ENCODE data around the gene CALML3.
"Not testable (repeated sequence)": the region's sequence is repeated elsewhere in the genome, so short reads cannot be mapped to it uniquely, and the experiment has no call there.

The CALML3 gene

DNA sequence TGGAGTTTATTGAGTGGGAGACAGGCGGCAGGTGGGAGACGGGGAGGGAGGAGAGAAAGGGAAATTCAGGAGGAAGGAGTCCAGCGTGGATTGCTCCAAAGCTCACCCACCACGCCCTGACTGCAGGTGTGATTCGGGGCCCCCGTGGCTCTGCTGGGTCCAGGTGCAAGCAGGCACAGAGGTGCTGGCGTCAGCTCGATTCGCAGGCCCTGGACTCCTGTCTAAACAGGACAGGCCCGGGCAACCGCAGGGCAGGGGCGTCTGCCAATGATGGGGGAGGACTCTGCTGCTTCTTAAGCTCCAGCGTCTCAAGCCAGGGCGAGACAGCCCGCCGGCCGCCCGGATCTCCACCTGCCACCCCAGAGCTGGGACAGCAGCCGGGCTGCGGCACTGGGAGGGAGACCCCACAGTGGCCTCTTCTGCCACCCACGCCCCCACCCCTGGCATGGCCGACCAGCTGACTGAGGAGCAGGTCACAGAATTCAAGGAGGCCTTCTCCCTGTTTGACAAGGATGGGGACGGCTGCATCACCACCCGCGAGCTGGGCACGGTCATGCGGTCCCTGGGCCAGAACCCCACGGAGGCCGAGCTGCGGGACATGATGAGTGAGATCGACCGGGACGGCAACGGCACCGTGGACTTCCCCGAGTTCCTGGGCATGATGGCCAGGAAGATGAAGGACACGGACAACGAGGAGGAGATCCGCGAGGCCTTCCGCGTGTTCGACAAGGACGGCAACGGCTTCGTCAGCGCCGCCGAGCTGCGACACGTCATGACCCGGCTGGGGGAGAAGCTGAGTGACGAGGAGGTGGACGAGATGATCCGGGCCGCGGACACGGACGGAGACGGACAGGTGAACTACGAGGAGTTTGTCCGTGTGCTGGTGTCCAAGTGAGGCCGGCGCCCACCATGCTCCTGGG is at the start of gene CALML3:
TSS of gene CALML3 (plus strand) at position 321 of the 920 bp plus-strand sequence. CDS start at position 446, 125 bp downstream.
- DNase-seq, result no peak

DNA sequence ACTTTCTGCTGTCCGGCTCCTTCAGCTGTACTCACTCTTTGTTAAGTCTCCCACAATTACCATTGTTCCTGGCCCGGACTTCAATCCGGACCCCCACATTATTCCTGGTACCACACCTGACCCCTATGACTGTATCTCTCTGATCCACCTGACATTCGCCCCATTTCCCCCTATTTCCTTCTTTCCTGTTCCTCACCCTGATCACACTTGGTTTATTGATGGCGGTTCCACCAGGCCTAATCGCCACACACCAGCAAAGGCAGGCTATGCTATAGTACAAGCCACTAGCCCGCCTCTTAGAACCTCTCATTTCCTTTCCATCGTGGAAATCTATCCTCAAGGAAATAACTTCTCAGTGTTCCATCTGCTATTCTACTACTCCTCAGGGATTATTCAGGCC is 49.7 kb upstream of the CALML3 start:
- not testable (repeated sequence) for DNase-seq

DNA sequence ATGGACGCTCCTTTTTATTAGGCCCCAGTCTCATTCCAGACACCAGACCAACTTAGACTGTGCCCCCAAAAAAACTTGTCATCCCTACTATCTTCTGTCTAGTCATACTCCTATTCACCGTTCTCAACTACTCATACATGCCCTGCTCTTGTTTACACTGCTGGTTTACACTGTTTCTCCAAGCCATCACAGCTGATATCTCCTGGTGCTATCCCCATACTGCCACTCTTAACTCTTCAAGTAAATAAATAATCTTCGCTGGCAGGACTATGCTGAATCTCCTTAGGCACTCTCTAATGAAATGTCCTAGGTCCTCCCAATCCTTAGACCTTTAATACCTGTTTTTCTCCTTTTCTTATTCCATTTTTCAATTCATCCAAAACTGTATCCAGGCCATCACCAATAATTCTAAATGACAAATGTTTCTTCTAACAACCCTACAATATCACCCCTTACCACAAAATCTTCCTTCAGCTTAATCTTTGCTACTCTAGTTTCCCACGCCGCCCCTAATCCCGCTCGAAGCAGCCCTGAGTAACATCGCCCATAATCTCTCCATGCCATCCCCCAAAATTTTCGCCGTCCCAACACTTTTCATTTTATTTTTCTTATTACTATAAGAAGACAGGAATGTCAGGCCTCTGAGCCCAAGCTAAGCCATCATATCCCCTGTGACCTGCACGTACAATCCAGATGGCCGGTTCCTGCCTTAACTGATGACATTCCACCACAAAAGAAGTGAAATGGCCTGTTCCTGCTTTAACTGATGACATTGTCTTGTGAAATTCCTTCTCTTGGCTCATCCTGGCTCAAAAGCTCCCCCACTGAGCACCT is 48.6 kb upstream of the CALML3 start:
- DNase-seq, result not testable (repeated sequence)

DNA sequence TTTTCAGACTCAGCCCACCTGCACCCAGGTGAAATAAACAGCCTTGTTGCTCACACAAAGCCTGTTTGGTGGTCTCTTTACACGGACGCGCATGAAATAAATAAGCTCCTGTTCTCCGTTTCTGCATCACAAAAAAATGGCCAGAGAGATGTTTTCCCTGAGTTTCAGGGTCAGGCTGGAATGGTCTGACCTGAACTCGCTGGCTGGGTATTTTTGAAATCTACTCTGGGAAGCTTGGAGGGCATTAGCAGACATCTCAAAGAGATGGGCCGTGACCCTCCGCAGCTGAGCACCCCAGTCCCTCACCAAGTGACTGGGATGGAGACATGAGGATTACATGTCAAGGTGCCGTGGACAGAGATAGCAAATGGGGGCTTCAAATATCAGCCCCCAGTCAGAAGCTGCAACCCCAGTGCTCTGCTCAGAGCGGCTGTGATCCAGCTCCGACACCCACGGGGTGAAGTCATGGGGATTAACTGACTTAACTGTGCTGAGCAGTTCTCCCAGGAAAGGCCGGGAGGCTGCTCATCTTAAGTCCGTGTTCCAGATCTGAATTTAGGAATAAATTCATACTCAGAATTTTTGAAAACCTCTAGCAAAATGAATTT is 47.7 kb upstream of the CALML3 start:
- no peak for DNase-seq

DNA sequence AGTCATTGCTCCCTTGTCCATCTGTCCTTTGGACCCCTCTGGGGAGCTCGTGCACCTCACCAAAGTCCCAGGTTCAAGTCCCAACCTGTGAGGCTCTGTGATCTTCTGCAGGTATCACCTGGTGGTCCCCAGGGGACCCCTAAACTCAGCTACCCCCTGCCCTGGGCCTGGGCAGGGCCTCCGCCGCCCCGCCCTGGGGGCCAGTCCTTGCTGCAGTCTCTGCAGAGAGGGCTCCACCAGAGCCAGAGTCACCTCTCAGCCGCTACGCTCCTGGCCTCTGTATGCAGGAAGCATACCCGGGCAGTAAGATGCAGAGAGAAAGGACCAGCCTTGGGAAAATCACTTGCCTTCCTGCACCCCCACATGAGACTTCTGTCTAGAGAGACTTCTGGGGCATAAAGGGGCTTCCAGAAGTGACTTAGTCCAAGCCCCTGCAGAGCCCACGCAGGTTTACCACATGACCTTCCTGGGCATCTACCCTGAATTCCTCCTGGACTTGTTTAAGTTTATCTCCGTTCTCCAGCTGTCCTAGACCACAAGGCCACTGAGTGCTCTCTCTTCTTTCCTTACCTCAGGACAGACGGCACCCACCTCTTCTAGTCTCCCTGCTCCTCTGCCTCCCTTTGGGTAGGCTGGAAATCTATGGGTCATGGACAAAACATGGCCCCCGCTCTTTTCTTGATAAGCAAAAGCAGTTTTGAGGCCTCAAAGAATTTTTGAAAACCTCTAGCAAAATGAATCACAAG is 46.6 kb upstream of the CALML3 start:
- DNase-seq, result no peak

DNA sequence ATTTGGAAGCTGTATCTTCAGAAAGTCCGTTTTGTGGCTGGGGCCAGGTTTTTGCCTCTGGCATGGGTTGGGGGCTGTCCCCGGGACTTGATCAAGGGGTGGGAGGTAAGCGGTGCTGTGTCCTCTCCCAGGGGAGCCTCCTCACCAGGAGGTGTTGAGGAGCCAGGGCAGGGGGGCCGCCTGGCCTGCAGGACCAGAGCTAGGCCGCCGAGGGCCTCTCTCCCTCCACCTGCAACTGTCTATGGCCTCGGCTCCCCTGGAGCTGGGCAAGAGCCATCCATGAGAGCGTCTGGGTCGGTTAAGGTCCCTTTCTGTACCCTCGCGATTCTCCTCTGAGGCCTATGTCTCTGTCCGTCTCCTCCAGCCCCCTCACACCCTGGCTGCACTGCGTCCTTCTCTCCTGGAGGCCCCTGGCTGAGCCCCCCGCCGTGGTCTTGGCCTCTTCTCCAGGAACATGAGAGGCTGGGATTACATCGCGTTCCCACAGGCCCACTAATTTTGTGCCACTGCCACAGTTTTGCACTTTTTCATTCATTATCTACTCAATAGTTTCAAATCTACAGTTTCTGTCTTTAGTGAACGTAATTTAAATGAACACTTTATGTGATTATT is 46.0 kb upstream of the CALML3 start:
- no peak for DNase-seq

DNA sequence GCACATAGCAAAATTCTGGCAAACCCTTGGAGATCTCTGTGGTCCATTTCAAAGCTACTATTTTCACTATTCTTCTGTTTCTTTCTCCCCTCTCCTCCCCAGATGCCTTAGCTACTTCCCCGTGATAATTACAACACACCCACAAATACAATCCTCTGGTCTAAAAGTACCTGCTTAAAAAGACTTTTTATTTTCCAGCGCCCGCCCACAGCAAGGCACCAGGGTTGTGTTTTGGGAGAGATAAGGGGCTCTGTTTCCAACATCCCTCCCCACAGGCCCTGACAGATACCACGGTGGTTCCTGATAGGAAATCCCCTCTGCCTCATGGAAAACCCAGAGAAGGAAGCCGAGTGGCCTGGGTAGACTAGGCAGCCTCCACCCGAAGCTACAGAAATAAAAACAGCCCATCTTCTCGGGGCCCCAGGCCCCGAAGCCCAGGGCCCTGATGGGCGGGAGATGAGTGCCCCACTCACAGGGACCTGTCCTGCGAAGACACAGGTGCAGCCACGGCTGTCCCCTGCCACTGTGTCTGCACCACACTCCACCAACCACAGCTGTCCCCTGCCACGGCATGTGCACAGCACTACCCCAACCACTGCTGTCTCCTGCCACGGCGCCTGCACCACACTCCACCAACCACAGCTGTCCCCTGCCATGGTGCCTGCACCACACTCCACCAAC is 45.1 kb upstream of the CALML3 start:
- no peak for DNase-seq

DNA sequence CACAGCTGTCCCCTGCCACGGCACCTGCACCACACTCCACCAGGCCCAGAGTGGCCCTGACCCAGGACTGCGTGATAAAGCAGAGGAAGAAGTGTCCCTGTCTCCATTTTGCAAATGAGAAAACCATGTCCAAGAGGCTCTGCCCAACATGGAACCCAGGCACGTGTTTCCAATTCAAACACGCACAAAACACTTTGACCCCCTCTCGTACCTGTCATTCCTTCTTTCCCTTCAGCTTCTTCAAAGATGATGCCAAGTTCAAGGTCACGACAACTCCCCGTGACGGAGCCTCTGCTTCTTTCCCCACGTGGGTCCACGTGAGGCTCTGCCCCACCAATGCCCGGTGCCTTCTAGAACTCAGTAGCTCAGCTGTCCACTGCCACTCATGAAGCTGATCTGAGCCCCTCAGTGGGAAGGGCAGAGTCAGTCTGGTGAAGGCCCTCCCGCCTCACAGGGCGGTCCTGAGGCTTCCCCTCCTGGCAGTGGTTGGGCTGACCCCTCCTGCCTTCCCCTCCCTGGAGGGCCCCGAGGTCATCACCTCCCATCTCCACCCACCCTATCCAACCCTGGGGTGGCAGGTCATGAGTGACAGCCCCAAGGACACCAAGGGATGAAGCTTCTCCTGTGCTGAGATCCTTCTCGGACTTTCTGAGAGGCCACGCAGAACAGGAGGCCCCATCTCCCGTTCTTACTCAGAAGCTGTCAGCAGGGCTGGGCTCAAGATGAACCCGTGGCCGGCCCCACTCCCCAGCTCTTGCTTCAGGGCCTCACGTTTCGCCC is 44.4 kb upstream of the CALML3 start:
- no peak for DNase-seq

DNA sequence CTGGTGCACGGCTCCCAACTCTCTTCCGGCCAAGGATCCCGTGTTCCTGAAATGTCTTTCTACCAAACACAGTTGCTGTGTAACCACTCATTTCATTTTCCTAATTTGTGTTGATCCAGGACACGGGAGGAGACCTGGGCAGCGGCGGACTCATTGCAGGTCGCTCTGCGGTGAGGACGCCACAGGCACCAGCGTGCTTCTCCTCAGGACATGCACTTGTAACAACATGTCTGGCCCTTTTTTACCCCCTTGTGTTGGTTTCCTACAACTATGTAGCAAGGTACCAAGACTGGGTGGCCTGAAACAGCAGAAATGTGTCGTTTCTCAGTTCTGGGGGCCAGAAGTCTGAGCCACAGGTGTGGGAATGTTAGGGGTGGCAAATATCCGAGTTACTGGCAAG is 43.6 kb upstream of the CALML3 start:
- DNase-seq, result no peak

DNA sequence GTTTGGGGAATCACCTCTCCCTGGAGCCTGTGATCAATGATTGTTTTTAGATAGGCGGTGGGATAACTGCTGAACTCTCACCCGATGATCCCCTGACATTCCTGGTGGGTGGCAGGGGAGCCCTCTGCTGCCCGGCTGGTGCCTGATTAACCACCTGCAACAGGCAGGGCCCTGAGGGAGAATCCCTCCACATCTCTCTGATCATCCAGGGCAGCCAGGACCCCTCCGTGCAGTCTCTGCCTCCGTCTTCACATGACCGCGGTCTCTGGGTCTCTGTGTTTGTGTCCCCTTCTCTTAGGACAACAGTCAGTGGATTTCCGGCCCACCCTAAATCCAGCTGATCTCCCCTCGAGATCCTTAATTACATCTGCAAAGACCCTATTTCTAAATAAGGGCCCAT is 42.7 kb upstream of the CALML3 start:
- no peak for DNase-seq

DNA sequence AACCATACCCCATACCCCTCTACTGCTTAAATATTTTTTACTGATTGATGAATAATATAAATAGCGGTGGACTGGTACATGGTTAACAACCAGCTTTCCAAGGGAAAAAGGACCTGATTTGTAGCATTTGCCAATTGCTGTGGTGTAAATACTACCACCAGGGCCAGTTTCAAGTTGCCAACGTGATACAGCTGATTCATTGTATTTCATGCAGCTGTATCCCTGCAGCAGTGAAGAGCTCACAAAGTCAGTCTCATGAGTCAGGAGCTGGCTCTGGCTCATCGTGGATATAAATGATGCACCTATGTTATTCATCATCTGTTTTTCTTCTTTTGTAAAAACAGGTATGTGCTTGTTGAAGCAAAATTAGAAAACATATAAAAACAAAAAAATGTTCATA is 40.6 kb upstream of the CALML3 start:
- DNase-seq, result no peak

DNA sequence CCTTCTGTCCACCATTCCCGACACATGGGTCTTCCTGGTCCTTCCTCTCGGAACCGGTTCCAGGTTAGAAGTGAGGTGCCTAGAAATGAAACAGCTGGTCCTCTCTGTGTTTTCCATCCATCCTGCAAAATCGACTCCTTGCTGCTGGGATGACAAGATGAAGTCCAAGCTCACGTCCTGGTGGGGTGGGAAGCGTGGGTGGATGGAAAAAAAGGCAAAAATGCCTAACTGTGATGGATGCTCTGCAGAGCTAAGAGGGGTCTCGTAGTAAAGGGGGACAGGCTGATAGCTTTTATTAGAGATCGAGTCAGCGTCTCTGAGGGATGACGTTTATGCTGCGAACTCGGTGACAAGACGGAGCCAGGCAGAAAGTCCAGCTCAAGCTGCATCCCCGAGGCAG is 39.5 kb upstream of the CALML3 start:
- DNase-seq, result no peak

DNA sequence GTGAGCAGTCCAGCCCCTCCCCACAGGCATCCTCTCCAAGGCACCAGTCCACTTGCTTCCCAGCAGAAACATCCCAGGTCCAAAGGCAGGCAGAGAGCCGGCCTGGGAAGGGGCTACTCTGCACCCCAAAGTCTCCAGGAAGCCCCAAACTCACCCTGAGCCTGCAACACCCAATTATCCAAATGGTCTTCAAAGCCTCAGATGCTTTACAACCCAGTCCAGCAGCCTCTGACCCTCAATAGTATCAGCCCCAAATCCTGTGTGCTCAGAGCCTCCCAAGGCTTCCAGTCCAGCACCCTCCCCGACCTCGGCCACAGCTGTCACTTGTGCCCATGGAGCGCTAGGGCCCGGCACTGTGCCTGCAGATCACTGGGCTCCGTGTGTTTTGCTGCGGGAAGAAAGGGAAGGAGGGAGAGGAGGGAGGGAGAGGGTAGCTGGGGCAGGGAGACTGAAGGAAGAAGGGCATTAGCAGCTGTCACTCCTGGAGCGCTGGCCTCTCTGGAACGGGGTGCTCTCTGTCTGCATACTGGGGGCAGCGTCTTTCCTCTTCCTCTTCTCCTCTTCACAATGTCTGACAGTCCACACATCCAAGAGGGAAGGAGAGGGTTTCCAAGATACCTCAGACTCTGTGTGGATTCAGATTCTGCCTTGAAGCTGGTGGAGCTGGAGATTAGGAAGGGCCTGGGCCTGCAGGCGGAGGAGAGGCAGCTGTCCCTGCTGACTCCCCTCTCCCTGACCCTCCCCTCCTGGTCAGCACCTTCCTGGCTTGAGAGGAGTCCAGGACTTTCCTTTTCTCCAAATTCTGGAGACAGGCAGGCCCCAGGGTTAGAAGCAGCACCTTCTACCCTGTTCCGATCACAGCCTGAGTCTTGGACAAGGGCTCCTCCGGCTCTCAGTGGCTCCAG is 38.6 kb upstream of the CALML3 start:
- DNase-seq, result no peak

DNA sequence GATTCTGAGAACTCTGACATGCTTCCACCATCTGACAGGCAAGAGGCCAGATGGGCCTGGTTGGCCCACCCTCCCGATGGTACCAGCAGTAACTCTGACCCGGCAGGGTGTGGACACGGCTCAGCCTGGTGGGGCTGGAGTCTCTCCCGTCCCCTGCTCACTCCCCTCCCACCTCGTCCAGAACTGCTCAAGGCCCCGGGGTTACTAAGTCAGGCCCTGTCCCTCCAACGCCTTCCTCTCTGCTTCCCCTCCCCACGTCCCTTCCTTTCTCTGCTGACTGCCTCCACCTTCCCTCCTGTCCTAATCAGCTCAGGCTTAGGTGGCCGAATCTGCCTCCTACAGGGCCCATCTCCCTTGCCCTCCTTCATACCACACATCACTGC is 37.9 kb upstream of the CALML3 start:
- no peak for DNase-seq

DNA sequence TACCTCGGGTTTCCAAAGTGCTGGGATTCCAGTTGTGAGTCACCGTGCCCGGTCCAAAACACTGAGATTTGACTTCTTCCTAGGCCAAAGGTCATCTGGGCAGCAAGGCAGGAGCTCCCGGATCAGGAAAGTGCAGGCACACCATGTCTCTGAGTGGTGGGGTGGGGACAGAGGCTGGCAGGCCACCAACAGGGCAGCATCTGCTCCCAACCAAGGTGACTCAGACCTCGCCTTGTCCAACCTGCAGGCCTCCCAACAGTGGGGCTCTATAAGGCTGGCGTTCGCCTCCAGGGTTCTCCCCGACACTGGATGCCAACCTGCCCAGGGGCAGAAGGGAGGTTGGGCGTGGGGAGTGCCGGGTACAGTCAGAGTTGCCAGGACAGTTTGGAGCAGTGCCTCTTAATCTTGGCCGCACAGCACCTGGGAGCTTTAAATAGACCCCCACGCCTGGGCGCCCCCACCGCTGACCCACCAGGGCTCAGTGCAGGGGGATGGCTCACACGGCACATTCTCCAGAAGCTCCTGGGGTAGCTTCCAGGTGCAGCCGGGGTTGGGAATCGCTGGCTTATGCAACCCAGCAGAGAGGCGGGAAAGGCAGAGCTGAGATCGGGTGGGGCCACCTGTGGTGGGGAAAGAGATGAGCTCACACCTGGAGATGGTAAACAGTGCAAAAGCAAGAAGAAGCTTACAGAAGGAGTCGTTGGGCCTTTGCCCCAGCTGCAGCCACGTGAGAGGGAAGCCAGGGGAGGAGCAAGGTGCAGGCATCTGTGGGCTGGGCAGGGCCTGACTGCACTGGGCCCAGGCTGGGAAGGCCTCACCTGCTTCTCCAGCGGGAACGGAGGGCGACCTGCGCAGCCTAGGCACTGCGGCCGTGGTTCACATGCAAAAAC is 36.2 kb upstream of the CALML3 start:
- DNase-seq, result no peak

DNA sequence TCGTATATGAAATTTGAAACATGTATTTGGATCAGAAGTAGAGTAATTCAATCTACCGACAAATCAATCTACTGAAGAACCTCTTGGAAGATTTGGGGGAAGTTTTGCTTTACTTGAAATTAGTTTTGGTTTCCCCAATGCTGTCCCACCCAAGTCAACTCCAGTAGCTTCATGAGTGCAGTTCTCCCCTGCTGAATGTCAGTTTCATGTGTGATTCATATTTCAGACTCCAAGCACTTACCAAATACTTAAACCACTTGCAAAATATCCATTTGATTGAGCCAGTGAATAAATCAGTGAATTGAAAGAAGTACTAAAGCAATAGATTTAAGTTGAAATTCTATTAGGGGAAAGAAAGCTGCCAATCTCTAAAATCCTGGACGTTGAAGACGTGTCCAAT is 34.7 kb upstream of the CALML3 start:
- no peak for DNase-seq

DNA sequence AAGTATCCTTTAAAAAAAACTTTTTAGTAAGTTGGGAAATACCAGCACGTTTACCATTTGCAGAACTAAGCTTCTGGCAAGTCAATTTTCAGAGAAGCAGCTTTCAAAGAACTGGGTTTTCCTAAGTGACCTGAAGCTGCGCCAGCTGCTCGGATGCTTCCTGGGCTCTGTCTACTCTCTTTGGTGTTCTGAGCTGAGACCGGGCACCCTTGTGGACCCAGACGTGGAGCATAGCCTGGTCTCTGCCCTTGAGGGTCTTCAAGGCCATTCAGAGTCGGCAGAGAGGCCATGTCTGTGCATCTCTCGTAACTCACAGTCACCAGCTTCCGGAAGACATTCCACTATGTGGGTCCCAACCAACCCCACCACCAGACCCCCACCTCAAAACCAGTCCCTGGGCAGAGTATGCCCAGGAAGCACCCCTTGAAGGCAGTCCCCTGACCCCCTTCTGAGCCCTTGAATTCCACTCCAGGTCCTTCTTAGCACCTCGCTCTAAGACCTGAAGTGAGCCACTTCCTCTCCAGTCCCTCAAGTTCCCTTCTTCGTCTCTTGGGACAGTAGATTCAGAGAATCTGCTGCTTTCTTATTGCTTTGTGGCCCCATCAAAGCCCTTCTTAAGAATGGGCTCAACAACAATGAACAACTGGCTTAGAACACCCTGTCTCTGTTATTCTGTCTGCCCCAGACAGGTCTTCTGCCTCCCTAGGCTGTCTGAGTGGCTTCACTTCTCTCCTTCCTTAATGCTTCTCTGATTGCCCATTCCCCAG is 33.9 kb upstream of the CALML3 start:
- DNase-seq, result no peak

DNA sequence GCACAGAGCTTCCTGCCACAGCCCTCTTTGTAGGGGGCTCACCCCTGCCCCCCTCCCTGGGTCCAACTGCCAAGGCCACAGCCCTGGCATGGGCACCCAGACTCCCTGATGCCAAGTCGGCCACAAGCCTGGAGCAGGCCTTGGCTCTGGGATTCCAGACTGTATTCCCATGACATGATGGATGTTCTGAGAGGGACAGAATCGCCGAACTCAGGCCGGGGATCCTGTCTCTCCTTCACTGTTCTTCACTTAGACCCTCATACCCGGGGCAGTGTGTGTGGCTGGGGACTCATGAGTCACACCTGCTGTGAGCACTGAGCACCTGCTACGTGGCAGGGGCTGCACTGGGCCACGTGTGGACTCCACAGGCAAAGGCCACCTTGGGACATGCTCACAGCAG is 33.3 kb upstream of the CALML3 start:
- no peak for DNase-seq
